ENCODE data around the gene PIK3C3. TPM values are rescaled to one million over a fixed set of nuclear protein-coding genes. Genes with fewer than 3 reads are reported as not detected.

Gene PIK3C3
- total and polyA plus RNA-seq, 2 of the 8 experiments (the other 6 are each of a cell fraction or from before 2014, with no cell fraction given) = 15.3 to 47.4 TPM

DNA sequence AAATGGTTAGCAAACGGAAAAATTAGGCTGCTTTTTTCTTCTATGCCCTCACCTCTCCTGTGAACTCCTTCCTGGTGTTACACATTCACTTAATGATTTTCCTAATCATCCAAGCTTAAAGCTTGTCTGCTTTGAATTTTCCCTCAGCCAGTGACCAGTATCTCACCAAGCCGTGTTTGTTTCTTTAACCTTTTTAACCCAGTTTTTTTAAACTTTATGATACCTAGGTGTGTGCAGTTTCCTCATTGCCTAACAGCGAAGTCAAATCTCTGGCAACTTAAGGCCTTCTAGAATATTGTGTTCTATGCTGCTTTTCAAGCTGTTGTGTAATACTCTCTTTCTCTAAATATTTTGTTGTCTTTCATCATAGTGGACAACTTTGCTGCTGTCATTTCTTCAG lies 113.0 kb downstream of the PIK3C3 start:
- Histone ChIP-seq H4K8ac (ENCODE audit: extremely low read depth, insufficient read depth, low read length) (no peak overlapping the region), H3K56ac (replicated peaks; ENCODE audit: insufficient read length, low read depth, low read length) (no peak overlapping the region), H3K4ac (replicated peaks; ENCODE audit: insufficient read length, low read depth, low read length) (no peak overlapping the region), H4K20me1 (replicated peaks in 1 of 2; ENCODE audit: control insufficient read depth in 1 of 2, insufficient read depth in 2 of 2, low read length in 2 of 2) (no peaks in the 10 kb centered on the region), H4K5ac (ENCODE audit: insufficient read length, low read depth, low read length) (no peak overlapping the region), H3K18ac (ENCODE audit: extremely low read depth, low read length) (no peak overlapping the region), H3K36me3 (ENCODE audit: control insufficient read depth in 2 of 4, insufficient read depth in 4 of 4, low read length in 3 of 4) (peaks cover 0 to 19% (median 6%) of the 10 kb centered on the region in 4 experiments; a peak in 3 of 8 replicates), H3K23me2 (ENCODE audit: low read depth, low read length) (no peaks in the 10 kb centered on the region), H2AK5ac (ENCODE audit: low read depth, low read length) (no peak overlapping the region), H2BK12ac (ENCODE audit: low read depth, low read length) (no peak overlapping the region), H3K79me1 (ENCODE audit: low read depth, low read length) (no peaks in the 10 kb centered on the region), H3K14ac (ENCODE audit: insufficient read length) (no peak overlapping the region), H3K4me1 (replicated peaks in 1 of 4; ENCODE audit: control insufficient read depth in 3 of 4, insufficient read depth in 4 of 4, low read length in 3 of 4) (no peaks in the 10 kb centered on the region), H2BK20ac (ENCODE audit: low read length) (no peak overlapping the region), H3K27ac (ENCODE audit: low read depth, low read length) (no peak overlapping the region), H3K23ac (ENCODE audit: insufficient read length) (no peak overlapping the region), H3K79me2 (ENCODE audit: control insufficient read depth in 1 of 2, insufficient read depth in 2 of 2, low read length in 2 of 2) (no peaks in the 10 kb centered on the region), H3K9me3 (ENCODE audit: insufficient read depth in 2 of 2, low read depth in 1 of 2, low read length in 1 of 2) (no peaks in the 10 kb centered on the region), H3K9ac (replicated peaks in 1 of 4; ENCODE audit: extremely low read depth in 1 of 4, low read depth in 3 of 4, low read length in 3 of 4) (no peak overlapping the region), H2BK120ac (replicated peaks; ENCODE audit: low read depth, low read length) (no peak overlapping the region), H3K4me2 (ENCODE audit: insufficient read depth in 1 of 2, low read depth in 2 of 2, low read length in 2 of 2) (no peak overlapping the region), H4K91ac (replicated peaks; ENCODE audit: insufficient read length, low read length) (no peak overlapping the region), H2BK15ac (ENCODE audit: low read length) (no peak overlapping the region), H3K4me3 (ENCODE audit: extremely low read depth in 1 of 4, insufficient read depth in 2 of 4, low read depth in 3 of 4, low read length in 4 of 4) (no peak overlapping the region), H2AFZ (ENCODE audit: low read length) (no peak overlapping the region), H2BK5ac (ENCODE audit: low read depth, low read length) (no peak overlapping the region), H3K27me3 (replicated peaks in 1 of 4; ENCODE audit: control insufficient read depth in 3 of 4, extremely low read depth in 1 of 4, insufficient read depth in 3 of 4, low read length in 3 of 4) (no peaks in the 10 kb centered on the region)
- FAIRE-seq (no peak), DNase-seq (ENCODE audit: low read depth in 1 of 2, low spot score in 2 of 2) (no peak)
- TF ChIP-seq SP1 (IDR thresholded peaks at IDR 0.05; ENCODE audit: low read depth, low read length) (no peak), GTF2F1 (IDR thresholded peaks at IDR 0.05; ENCODE audit: borderline replicate concordance, low read depth, low read length) (no peak), TAF1 (IDR thresholded peaks at IDR 0.05; ENCODE audit: low read depth, low read length) (no peak), SP2 (IDR thresholded peaks at IDR 0.05; ENCODE audit: low read length) (no peak), EZH2 (IDR thresholded peaks at IDR 0.05; ENCODE audit: low read depth, low read length, severe bottlenecking) (no peak)
- WGBS, 2 experiments (ENCODE audit: extremely low coverage in 1 of 2, insufficient coverage in 1 of 2, insufficient read length in 1 of 2, insufficient replicate concordance in 2 of 2, low coverage in 1 of 2, low lambda C conversion rate in 2 of 2, missing lambda C conversion rate in 1 of 2) = 88% methylated on average over 3 of the region's 3 CpGs; no CpG with 5 or more reads in 1 of the 2 experiments
- ChIA-PET POLR2A (ENCODE audit: partially characterized antibody) (no interaction called here), CTCF (ENCODE audit: partially characterized antibody) (interaction anchor here (0.9 to 4.2 kb wide), 3 partner anchors 10 to 40 kb away, joined by 3 to 21 read pairs (median 5); no protein-coding TSS in a partner anchor)
